ENCODE data around the gene PYCR2. TPM values are rescaled to one million over a fixed set of nuclear protein-coding genes. Genes with fewer than 3 reads are reported as not detected.
"Not testable (repeated sequence)": the region's sequence is repeated elsewhere in the genome, so short reads cannot be mapped to it uniquely, and the experiment has no call there.

Gene PYCR2
- total RNA-seq: 10 to 100 TPM; 46.6 to 50.2 TPM

- H3K9me3 ChIP-seq: no peaks in the 10 kb centered on the region
- no peak for TF ChIP-seq CTCF (IDR thresholded peaks at IDR 0.05)
- peak; percentile 78 for DNase-seq (ENCODE audit: low spot score)
- no peaks in the 10 kb centered on the region for H3K36me3 ChIP-seq
- H3K4me3 ChIP-seq: peak within 1 kb of the TSS; percentile 100
- H3K4me1 ChIP-seq (ENCODE audit: control insufficient read depth in 1 of 2, low read depth in 2 of 2): peaks cover 6 to 35% of the 10 kb centered on the region in 2 donors
- peak; percentile 90 for ATAC-seq (ENCODE audit: insufficient number of reproducible peaks, low FRiP score, low read depth)
- no peaks in the 10 kb centered on the region for H3K27me3 ChIP-seq (replicated peaks; ENCODE audit: insufficient read depth)
- H3K27ac ChIP-seq: peak within 1 kb of the TSS; percentile 89 to 96
Measured at GRCh38 chr1:225923692-225924555, at the start of gene PYCR2. Gene PYCR2, minus strand, starts transcription at chr1:225924250. Its CDS starts 140 bp downstream, at chr1:225924110.

GRCh38 chr1:225973158-225973557 is 49.1 kb upstream of the PYCR2 start:
- Histone ChIP-seq H3K36me3 (peaks cover 4% of the 10 kb centered on the region), H3K4me1 (ENCODE audit: control insufficient read depth in 1 of 2, low read depth in 2 of 2) (no peaks in the 10 kb centered on the region), H3K27ac (no peak overlapping the region), H3K4me3 (no peak overlapping the region), H3K27me3 (replicated peaks; ENCODE audit: insufficient read depth) (no peaks in the 10 kb centered on the region), H3K9me3 (no peaks in the 10 kb centered on the region)
- ATAC-seq (ENCODE audit: insufficient number of reproducible peaks, low FRiP score, low read depth) (no peak), DNase-seq (ENCODE audit: low spot score) (no peak)
- TF ChIP-seq CTCF (IDR thresholded peaks at IDR 0.05): no peak

- H3K4me1 ChIP-seq (ENCODE audit: control insufficient read depth in 1 of 2, low read depth in 2 of 2): no peaks in the 10 kb centered on the region
- ATAC-seq (ENCODE audit: insufficient number of reproducible peaks, low FRiP score, low read depth): no peak
- DNase-seq (ENCODE audit: low spot score): no peak
Measured at GRCh38 chr1:225972344-225973152, 48.5 kb upstream of the PYCR2 start.

GRCh38 chr1:225970592-225971157 is 46.6 kb upstream of the PYCR2 start:
- not testable (repeated sequence) for H3K9me3 ChIP-seq; ATAC-seq (ENCODE audit: insufficient number of reproducible peaks, low FRiP score, low read depth); H3K27me3 ChIP-seq (replicated peaks; ENCODE audit: insufficient read depth); DNase-seq (ENCODE audit: low spot score); H3K36me3 ChIP-seq; H3K4me1 ChIP-seq (ENCODE audit: control insufficient read depth in 1 of 2, low read depth in 2 of 2); H3K4me3 ChIP-seq; H3K27ac ChIP-seq

More at GRCh38 chr1:225972344-225973152, 48.5 kb upstream of the PYCR2 start:
- H3K9me3 ChIP-seq: no peaks in the 10 kb centered on the region
- TF ChIP-seq CTCF (IDR thresholded peaks at IDR 0.05): no peak
- H3K27ac ChIP-seq: no peak overlapping the region
- no peaks in the 10 kb centered on the region for H3K27me3 ChIP-seq (replicated peaks; ENCODE audit: insufficient read depth)
- H3K36me3 ChIP-seq: no peaks in the 10 kb centered on the region
- H3K4me3 ChIP-seq: no peak overlapping the region

GRCh38 chr1:225969751-225970150 is 45.7 kb upstream of the PYCR2 start:
- DNase-seq (ENCODE audit: low spot score); ATAC-seq (ENCODE audit: insufficient number of reproducible peaks, low FRiP score, low read depth); H3K36me3 ChIP-seq: not testable (repeated sequence)

GRCh38 chr1:225965231-225965630 is 41.2 kb upstream of the PYCR2 start:
- no peak for TF ChIP-seq CTCF (IDR thresholded peaks at IDR 0.05)
- ATAC-seq (ENCODE audit: insufficient number of reproducible peaks, low FRiP score, low read depth): no peak
- no peaks in the 10 kb centered on the region for H3K9me3 ChIP-seq
- H3K36me3 ChIP-seq: no peaks in the 10 kb centered on the region
- DNase-seq (ENCODE audit: low spot score): no peak
- no peak overlapping the region for H3K27ac ChIP-seq
- H3K4me3 ChIP-seq: no peak overlapping the region
- no peaks in the 10 kb centered on the region for H3K27me3 ChIP-seq (replicated peaks; ENCODE audit: insufficient read depth)
- H3K4me1 ChIP-seq (ENCODE audit: control insufficient read depth in 1 of 2, low read depth in 2 of 2): peaks cover 3 to 7% of the 10 kb centered on the region in 2 donors

More at GRCh38 chr1:225969751-225970150, 45.7 kb upstream of the PYCR2 start:
- H3K4me1 ChIP-seq (ENCODE audit: control insufficient read depth in 1 of 2, low read depth in 2 of 2); H3K27ac ChIP-seq; H3K27me3 ChIP-seq (replicated peaks; ENCODE audit: insufficient read depth); H3K9me3 ChIP-seq; H3K4me3 ChIP-seq: not testable (repeated sequence)
